ENCODE data around the gene AGBL3.

- TF ChIP-seq JAZF1 (CRISPR knock-in tag; IDR thresholded peaks at IDR 0.05) (no peak), JUN (CRISPR knock-in tag; IDR thresholded peaks at IDR 0.05) (no peak), ZNF317 (CRISPR knock-in tag; IDR thresholded peaks at IDR 0.05; ENCODE audit: borderline replicate concordance, low read depth) (no peak), ZNF263 (CRISPR knock-in tag; IDR thresholded peaks at IDR 0.05; ENCODE audit: low read depth) (no peak), ZBTB21 (CRISPR knock-in tag; IDR thresholded peaks at IDR 0.05; ENCODE audit: borderline replicate concordance) (no peak), HMGXB4 (CRISPR knock-in tag; IDR thresholded peaks at IDR 0.05) (no peak), CBFB (CRISPR knock-in tag; IDR thresholded peaks at IDR 0.05; ENCODE audit: low read depth) (no peak), USF1 (CRISPR knock-in tag; IDR thresholded peaks at IDR 0.05) (no peak), IRF2 (CRISPR knock-in tag; IDR thresholded peaks at IDR 0.05; ENCODE audit: borderline replicate concordance, low read depth) (no peak), NR1H2 (CRISPR knock-in tag; IDR thresholded peaks at IDR 0.05) (no peak)
- TF ChIP-seq, protein P1, sequence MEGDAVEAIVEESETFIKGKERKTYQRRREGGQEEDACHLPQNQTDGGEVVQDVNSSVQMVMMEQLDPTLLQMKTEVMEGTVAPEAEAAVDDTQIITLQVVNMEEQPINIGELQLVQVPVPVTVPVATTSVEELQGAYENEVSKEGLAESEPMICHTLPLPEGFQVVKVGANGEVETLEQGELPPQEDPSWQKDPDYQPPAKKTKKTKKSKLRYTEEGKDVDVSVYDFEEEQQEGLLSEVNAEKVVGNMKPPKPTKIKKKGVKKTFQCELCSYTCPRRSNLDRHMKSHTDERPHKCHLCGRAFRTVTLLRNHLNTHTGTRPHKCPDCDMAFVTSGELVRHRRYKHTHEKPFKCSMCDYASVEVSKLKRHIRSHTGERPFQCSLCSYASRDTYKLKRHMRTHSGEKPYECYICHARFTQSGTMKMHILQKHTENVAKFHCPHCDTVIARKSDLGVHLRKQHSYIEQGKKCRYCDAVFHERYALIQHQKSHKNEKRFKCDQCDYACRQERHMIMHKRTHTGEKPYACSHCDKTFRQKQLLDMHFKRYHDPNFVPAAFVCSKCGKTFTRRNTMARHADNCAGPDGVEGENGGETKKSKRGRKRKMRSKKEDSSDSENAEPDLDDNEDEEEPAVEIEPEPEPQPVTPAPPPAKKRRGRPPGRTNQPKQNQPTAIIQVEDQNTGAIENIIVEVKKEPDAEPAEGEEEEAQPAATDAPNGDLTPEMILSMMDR (IDR thresholded peaks at IDR 0.05) = no peak
- TF ChIP-seq, protein P2, sequence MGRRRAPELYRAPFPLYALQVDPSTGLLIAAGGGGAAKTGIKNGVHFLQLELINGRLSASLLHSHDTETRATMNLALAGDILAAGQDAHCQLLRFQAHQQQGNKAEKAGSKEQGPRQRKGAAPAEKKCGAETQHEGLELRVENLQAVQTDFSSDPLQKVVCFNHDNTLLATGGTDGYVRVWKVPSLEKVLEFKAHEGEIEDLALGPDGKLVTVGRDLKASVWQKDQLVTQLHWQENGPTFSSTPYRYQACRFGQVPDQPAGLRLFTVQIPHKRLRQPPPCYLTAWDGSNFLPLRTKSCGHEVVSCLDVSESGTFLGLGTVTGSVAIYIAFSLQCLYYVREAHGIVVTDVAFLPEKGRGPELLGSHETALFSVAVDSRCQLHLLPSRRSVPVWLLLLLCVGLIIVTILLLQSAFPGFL (CRISPR knock-in tag; IDR thresholded peaks at IDR 0.05; ENCODE audit: borderline replicate concordance) = no peak
These were observed 37.1 kb upstream of the AGBL3 start for GRCh38 chr7:134949171-134949570.

Measured in WTC11 (cell line).